Ammon's horn (tissue), 1 donor: ENCODE results near the gene LGALS16.
"Not testable (repeated sequence)": the region's sequence is repeated elsewhere in the genome, so short reads cannot be mapped to it uniquely, and the experiment has no call there.

Experiments
- DNase-seq: peaks from one replicate; pipeline ENCODE4 v3.0.0-alpha.2; 2016; ENCODE audit warnings: low spot score

Gene LGALS16, protein sequence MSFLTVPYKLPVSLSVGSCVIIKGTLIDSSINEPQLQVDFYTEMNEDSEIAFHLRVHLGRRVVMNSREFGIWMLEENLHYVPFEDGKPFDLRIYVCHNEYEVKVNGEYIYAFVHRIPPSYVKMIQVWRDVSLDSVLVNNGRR

DNA sequence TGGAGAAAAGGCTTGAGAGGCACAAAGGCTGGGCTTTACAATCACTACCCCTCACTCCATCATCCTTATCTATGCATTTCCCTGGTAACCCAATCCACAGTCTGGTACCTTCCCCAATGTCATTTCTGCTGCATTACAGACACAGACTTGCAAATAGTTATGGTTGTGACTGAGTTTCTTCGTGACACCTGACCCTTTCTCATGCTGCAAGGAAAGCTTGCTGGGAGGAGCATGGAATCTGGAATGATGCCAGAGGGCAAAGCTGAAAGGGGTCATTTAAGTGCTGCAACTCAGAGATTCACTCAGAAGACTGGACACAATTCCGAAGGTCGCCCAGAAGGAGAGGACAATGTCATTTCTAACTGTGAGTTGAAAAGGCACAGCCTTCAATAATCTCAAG, at the start of gene LGALS16:
TSS of gene LGALS16 (plus strand) at position 301 of the 400 bp plus-strand sequence. CDS start at position 350, 49 bp downstream.
- DNase-seq, result no peak

DNA sequence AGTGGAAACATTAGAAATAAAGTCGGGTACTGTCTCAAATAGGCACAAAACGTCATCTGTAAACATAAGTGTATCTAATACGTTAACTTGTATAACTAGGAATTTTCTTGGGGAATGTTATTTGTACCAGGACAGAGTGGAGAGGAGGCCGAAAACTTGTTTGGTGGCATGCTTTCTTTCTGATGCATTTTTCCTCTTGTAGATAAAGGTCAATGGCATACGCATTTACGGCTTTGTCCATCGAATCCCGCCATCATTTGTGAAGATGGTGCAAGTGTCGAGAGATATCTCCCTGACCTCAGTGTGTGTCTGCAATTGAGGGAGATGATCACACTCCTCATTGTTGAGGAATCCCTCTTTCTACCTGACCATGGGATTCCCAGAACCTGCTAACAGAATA, 48.7 kb upstream of the LGALS16 start:
- no peak for DNase-seq

- DNase-seq, result no peak
Observed at GRCh38 chr19:39607561-39607960, 48.2 kb upstream of the LGALS16 start.

GRCh38 chr19:39613597-39613996, 42.1 kb upstream of the LGALS16 start:
- no peak for DNase-seq

DNA sequence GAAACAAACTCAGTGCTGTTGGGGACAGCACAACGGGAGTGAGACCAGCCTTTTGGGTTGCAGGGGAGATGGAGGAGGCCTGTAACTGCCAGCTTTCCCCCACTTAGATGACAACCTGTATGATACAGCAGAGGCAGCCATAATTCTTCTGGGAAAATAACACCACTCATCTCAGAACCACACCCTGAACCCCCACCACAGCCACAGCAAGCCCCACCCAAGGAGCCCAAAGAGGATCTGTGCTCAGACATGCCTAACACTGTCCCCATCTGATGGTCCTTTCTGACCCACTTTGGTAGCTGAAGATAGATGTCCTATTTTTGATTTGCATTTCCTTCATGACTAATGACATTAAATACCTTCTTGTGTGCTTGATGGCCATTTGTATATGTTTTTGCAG, 38.0 kb upstream of the LGALS16 start:
- DNase-seq, result no peak

GRCh38 chr19:39623946-39624345, 31.8 kb upstream of the LGALS16 start:
- no peak for DNase-seq

DNA sequence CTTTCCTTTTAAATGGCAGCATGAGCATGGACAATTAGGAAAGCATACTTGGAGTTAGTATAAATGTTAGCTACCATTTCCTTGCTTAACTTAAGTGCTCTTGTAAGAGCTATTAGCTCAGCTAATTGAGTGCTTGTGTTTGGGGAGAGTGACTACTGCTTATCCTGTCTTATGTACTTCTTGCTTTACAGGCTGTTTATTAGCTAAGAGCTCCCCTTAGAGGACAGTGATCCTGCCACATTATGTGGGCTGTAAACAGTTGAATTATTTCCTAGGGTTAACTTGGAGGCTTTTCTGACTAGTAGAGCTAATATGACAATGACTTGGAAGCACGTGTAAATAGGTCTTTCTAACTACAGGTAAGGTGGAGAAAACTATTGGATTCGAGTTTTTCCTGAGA, 28.1 kb upstream of the LGALS16 start:
- DNase-seq, result not testable (repeated sequence)

DNA sequence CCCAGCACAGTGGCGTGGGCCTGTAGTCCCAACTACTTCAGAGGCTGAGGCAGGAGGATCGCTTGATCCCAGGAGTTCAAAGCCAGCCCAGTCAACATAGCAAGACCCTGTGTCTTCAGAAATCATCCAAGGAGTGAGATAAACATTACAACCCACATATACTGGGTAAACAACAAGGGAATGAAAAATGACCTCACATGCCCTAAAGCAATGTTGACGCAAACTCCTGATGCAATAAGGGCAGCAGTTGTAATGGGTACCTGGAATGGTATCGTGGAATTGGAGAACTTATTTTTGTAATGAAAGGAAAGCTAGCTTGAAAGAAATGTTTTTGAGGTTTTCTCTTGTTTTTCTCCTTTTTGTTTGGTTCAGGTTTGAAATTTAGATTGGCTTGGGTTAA, 24.5 kb upstream of the LGALS16 start:
- no peak for DNase-seq

GRCh38 chr19:39631626-39632025, 24.1 kb upstream of the LGALS16 start:
- DNase-seq, result no peak

DNA sequence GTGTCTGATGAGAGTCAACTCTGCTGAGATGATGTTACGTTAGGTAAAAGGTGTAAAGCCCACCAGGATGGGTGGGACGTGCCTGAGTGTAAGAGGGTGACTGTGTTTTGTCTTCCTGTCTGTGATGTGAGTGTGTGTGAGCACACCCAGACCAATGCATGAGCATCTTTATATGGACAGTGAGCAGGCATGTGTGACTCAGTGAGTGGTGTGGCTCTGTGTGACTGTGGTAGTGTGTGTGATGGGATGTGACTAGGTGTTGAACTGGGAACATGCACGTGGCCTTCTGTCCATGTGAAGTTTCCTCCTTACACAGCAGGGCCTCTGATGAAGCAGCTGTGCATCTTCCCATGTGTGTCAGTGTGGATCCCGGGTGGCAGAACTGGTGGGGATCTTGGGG, 17.8 kb upstream of the LGALS16 start:
- DNase-seq, result no peak

GRCh38 chr19:39641773-39642172, 13.9 kb upstream of the LGALS16 start:
- DNase-seq, result no peak

DNA sequence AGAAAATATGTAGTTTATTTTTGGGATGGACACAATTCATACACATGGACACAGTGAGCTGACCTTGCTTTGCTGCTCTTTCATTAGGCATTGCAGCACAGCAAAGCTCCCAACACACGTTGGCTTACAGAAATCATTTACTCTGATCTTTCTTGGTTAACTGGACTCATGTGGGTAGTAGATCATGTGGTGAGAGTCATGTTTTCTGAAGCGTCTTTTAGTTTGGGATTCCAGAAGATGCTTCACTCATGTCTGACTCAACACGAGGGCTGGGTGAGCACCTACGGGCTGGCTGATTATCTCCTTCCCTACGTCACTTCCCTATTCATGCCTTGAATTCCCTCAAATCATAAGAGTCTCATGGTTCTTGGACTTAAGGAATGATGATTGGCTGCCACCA, 12.1 kb upstream of the LGALS16 start:
- DNase-seq, result no peak

GRCh38 chr19:39645800-39646411, 9.8 kb upstream of the LGALS16 start:
- DNase-seq, result no peak

GRCh38 chr19:39647918-39648317, 7.8 kb upstream of the LGALS16 start:
- no peak for DNase-seq

- no peak for DNase-seq
Observed at GRCh38 chr19:39659791-39660190, 4.1 kb downstream of the LGALS16 start.

GRCh38 chr19:39660661-39661060, 4.9 kb downstream of the LGALS16 start:
- DNase-seq, result no peak

GRCh38 chr19:39661565-39661964, 5.9 kb downstream of the LGALS16 start:
- no peak for DNase-seq

- DNase-seq, result not testable (repeated sequence)
Observed at GRCh38 chr19:39669860-39670259, 14.1 kb downstream of the LGALS16 start.

DNA sequence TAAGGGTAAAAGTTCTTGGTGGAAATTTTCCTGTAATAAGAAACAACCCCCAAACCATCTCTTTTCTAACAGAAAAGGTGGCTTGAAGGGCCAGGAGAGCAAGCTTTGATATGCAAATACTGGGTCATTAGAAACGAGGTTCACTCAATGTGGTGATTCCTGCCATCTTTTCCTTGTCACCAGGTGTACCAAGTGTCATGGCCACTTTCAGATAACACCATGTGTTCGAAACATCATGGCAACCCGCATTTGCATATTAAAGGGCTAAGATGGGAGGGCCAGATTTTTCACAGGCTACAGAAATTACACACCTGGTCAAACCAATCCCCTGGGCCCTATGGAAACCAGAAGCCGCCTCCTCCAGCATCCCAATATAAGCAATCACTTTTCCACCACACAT, 15.3 kb downstream of the LGALS16 start:
- DNase-seq, result no peak

GRCh38 chr19:39671739-39672363, 16.1 kb downstream of the LGALS16 start:
- DNase-seq, result peak; percentile 66

DNA sequence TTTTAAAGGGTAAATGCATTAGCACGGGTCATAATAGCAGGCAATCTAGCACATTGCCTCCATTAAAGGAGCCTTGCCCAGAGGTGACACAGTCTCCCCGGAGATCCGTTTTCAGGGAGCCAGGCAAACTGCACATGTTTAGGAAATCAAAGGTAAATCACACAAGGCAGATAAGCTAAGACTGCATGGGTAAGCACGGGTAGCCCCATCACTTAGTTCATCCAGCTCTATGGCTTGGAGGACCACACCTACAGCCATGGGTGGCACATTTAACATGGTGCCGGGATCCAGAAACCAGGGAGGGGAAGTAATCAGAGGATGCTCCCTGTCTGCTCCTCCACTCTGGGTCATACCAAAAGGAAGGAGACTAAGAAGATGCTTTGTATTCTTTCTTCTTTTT, 16.8 kb downstream of the LGALS16 start:
- DNase-seq, result no peak

- DNase-seq, result not testable (repeated sequence)
Observed at GRCh38 chr19:39673862-39674261, 18.1 kb downstream of the LGALS16 start.

DNA sequence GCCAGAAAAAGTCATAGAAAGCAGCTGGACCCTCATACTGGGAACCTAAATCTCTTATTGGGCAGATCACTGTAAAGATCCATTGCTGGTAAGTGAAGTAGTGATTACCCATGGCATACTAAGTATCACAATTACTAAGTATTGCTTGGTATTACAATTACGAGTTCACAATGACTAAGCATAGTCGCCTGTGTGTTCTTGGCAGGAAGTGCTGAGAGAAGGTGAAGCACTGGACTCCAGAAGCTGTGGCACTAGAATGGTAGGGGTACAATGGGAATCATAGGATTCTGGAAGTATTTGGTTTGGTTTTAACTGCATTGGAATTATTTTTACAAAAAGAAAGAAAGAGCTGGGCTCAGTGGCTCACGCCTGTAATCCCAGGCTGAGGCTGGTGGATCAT, 20.3 kb downstream of the LGALS16 start:
- no peak for DNase-seq
